Measurements from ENCODE around the gene GPR52.

The GPR52 gene

GRCh38 chr1:174428033-174428432 lies 19.7 kb upstream of the GPR52 start:
- TF ChIP-seq ZNF274 (IDR thresholded peaks at IDR 0.05; ENCODE audit: low read depth, low read length), result no peak
- no peak overlapping the region for H3K4me3 ChIP-seq (ENCODE audit: low read length)

GRCh38 chr1:174428739-174429138 lies 19.0 kb upstream of the GPR52 start:
- no peak for TF ChIP-seq ZNF274 (IDR thresholded peaks at IDR 0.05; ENCODE audit: low read depth, low read length)
- H3K4me3 ChIP-seq (ENCODE audit: low read length), result no peak overlapping the region

GRCh38 chr1:174433451-174433850 lies 14.3 kb upstream of the GPR52 start:
- no peak overlapping the region for H3K4me3 ChIP-seq (ENCODE audit: low read length)
- TF ChIP-seq ZNF274 (IDR thresholded peaks at IDR 0.05; ENCODE audit: low read depth, low read length), result no peak

DNA sequence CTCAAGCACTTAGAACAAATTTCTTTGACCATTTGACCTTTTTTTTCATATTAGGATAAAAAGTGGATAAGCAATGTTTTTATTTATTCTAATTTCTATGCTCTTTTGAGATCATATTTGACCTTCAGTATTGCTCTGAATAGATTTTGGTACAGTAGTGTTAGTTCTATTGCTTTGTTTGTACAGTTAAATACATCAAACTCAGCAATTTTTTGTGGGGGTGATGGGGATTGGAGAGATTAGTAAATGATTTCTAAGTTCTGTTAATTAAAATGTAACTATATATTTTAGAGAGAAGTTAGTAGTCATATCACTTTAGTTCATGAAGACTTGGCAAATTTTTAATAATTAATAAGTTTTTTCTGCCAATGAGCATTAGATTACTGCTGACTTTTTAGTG lies 2.4 kb upstream of the GPR52 start:
- no peak for TF ChIP-seq ZNF274 (IDR thresholded peaks at IDR 0.05; ENCODE audit: low read depth, low read length)
- H3K4me3 ChIP-seq (ENCODE audit: low read length), result no peak overlapping the region

DNA sequence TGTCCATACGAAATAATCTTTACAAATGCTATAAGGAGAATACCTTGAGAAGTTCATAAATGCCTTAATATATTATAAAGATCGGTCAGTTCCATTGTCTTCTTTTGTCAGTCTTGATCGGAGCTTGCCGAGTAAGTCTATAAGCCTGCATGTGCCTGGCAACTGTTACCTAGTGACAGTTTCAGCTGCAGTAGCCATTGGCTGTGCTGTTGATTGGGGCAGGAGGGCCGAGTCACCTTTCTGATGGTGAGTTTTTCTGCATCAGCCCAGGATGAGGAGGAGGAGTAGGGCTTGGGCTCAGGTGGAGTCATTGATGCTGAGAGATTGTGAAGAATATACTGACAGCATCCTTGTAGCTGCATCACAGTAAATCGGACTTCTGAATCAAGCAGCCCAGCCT lies 1.9 kb upstream of the GPR52 start:
- no peak for TF ChIP-seq ZNF274 (IDR thresholded peaks at IDR 0.05; ENCODE audit: low read depth, low read length)

GRCh38 chr1:174448531-174448883 lies 743 bp downstream of the GPR52 start:
- no peak overlapping the region for H3K4me3 ChIP-seq (ENCODE audit: low read length)
- no peak for TF ChIP-seq ZNF274 (IDR thresholded peaks at IDR 0.05; ENCODE audit: low read depth, low read length)

More for the DNA sequence above, 1.9 kb upstream of the GPR52 start:
- H3K4me3 ChIP-seq (ENCODE audit: low read length), result no peak overlapping the region

- no peak overlapping the region for H3K4me3 ChIP-seq (ENCODE audit: low read length)
- no peak for TF ChIP-seq ZNF274 (IDR thresholded peaks at IDR 0.05; ENCODE audit: low read depth, low read length)
These were observed 1.2 kb downstream of the GPR52 start for GRCh38 chr1:174448974-174449373.

- H3K4me3 ChIP-seq (ENCODE audit: low read length), result no peak overlapping the region
- TF ChIP-seq ZNF274 (IDR thresholded peaks at IDR 0.05; ENCODE audit: low read depth, low read length), result no peak
These were observed 3.6 kb downstream of the GPR52 start for GRCh38 chr1:174451408-174451807.

DNA sequence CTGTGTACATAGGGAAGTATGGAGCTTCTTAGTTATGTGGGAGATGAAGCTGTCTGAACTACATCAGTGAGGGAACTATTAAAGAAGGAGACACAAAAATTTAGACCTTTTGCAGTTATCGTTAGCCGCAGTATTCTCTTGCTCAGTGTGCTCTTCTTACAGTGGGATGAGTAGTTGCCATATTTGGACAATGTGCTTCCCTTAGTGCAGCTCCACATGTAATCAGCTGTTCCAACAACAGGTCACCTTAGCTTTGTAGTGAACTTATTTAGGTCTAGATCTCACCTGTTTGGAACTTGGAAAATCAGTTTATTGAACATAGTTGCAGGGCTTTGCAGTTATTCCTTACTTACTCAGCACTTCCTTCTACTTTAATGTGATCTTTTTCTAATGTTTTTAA lies 18.1 kb downstream of the GPR52 start:
- no peak overlapping the region for H3K4me3 ChIP-seq (ENCODE audit: low read length)
- TF ChIP-seq ZNF274 (IDR thresholded peaks at IDR 0.05; ENCODE audit: low read depth, low read length), result no peak

DNA sequence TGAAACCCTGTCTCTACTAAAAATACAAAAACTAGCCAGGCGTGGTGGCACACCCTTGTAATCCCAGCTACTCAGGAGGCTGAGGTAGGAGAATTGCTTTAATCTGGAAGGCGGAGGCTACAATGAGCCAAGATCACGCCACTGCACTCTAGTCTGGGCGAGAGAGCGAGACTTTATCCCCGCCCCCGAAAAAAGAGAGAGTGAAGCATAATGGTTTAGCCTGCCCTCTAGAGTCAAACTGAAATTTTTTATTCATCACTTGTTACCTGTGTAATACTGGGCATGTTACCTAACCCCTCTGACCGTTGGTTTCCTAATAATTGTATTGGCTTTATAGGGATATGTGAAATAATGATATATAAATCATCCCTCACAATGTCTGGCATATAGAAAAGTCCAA lies 18.8 kb downstream of the GPR52 start:
- no peak for TF ChIP-seq ZNF274 (IDR thresholded peaks at IDR 0.05; ENCODE audit: low read depth, low read length)
- H3K4me3 ChIP-seq (ENCODE audit: low read length), result no peak overlapping the region

DNA sequence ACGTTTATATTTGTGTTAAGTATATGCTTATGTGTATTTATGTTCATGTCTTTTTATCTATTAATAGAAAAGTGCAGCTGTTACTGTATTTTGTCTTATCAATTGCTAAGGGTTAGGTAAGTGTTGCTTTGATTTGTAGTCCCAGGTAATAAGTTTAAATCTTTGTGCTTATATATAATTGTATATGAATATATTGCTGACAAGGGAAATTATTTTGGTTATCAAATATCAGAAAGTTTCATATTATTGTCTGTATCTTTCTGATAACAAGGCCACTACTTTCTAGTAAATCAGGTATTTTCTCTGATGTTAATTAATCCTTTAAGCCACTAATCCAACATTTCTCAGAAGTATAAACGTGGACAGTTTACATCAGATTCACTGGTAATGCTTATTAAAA lies 21.3 kb downstream of the GPR52 start:
- TF ChIP-seq ZNF274 (IDR thresholded peaks at IDR 0.05; ENCODE audit: low read depth, low read length), result no peak
- no peak overlapping the region for H3K4me3 ChIP-seq (ENCODE audit: low read length)

DNA sequence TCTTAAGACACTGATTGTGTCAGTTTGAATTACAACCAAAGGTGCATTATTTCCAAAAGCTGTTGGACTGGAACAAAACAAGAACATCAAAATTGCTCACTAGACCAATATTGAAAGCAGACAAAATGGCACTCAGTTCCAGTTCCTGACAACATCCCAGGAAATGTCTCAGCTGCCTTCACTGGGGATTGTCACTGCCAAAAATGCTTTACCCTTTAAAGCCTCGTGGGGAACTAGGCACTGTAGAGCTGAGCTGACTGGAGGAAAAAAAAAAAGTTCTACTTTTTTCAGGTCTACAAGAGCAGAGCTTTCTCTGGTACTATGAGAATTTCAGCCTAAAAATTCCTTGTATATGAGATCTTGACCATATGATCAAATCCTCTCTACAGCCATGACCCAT lies 21.9 kb downstream of the GPR52 start:
- no peak overlapping the region for H3K4me3 ChIP-seq (ENCODE audit: low read length)
- TF ChIP-seq ZNF274 (IDR thresholded peaks at IDR 0.05; ENCODE audit: low read depth, low read length), result no peak

DNA sequence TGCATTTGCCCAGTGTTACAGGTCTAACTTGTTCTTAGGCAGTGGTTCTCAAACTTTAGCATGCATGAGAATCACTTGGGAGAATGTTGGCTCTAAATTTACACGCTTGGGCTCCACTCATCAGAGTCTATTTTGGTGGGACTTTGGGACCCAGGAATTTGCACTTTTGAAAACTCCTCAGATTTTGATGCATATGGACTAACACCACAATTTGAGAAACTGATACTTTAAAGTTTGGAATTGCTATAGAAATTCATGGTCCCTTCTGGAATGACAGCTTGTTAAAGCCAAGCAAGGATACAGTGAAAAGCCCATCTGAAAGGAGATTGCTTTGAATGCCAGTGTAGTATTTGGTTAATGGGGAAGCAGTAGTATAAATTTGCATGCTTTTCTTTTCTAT lies 31.5 kb downstream of the GPR52 start:
- H3K4me3 ChIP-seq (ENCODE audit: low read length), result no peak overlapping the region
- no peak for TF ChIP-seq ZNF274 (IDR thresholded peaks at IDR 0.05; ENCODE audit: low read depth, low read length)

- no peak for TF ChIP-seq ZNF274 (IDR thresholded peaks at IDR 0.05; ENCODE audit: low read depth, low read length)
- no peak overlapping the region for H3K4me3 ChIP-seq (ENCODE audit: low read length)
These were observed 32.6 kb downstream of the GPR52 start for GRCh38 chr1:174480324-174480723.

DNA sequence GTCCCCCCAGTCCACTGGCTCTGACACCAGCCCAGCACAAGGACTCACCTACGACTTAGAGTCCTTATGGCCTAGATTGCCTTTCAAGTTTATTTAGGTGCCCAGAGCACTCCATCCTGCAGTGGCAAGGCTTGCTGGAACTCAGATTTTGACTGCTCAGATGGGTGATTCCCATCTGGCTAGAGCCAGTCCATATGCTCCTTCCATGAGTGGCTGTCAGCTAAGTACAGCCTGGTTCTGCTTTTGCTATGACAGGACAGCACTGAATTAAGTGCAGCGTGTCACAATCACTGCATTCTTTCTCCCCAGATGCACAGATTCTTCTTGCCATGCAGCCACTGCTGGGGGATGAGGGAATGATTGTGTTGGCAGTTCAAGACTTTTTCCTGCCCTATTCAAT lies 43.8 kb downstream of the GPR52 start:
- H3K4me3 ChIP-seq (ENCODE audit: low read length), result no peak overlapping the region

GRCh38 chr1:174497478-174497877 lies 49.7 kb downstream of the GPR52 start:
- no peak for TF ChIP-seq ZNF274 (IDR thresholded peaks at IDR 0.05; ENCODE audit: low read depth, low read length)
- no peak overlapping the region for H3K4me3 ChIP-seq (ENCODE audit: low read length)

More for the DNA sequence above, 43.8 kb downstream of the GPR52 start:
- TF ChIP-seq ZNF274 (IDR thresholded peaks at IDR 0.05; ENCODE audit: low read depth, low read length), result no peak
